ENCODE measurements around the gene SERPINB2. TPM values are rescaled to one million over a fixed set of nuclear protein-coding genes. Genes with fewer than 3 reads are reported as not detected.

SERPINB2 gene, protein sequence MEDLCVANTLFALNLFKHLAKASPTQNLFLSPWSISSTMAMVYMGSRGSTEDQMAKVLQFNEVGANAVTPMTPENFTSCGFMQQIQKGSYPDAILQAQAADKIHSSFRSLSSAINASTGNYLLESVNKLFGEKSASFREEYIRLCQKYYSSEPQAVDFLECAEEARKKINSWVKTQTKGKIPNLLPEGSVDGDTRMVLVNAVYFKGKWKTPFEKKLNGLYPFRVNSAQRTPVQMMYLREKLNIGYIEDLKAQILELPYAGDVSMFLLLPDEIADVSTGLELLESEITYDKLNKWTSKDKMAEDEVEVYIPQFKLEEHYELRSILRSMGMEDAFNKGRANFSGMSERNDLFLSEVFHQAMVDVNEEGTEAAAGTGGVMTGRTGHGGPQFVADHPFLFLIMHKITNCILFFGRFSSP
- not detected in 2 replicates for total RNA-seq
- polyA plus RNA-seq = not detected in 2 replicates

DNA sequence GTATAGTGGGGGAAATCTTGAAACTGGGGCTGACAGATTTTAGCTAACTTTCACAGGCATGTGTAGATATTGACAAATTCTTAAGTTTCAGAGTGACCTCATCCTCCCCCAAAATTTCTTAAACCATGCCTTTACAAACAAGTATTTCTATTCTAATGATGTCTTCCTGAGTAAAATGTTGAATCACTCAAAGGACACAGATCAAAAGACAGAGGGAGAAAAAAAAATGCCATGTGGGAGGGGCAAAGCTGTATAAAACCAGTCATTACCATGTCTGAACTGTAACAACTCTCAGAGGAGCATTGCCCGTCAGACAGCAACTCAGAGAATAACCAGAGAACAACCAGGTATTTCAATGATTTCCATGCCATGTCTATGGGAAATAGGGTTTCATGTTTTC is at the start of gene SERPINB2:
TSS of gene SERPINB2 (plus strand) at position 282 of the 400 bp plus-strand sequence. CDS start 3,740 bp downstream, outside the sequence.
- H3K36me3 ChIP-seq = no peaks in the 10 kb centered on the region
- TF ChIP-seq, protein P1, sequence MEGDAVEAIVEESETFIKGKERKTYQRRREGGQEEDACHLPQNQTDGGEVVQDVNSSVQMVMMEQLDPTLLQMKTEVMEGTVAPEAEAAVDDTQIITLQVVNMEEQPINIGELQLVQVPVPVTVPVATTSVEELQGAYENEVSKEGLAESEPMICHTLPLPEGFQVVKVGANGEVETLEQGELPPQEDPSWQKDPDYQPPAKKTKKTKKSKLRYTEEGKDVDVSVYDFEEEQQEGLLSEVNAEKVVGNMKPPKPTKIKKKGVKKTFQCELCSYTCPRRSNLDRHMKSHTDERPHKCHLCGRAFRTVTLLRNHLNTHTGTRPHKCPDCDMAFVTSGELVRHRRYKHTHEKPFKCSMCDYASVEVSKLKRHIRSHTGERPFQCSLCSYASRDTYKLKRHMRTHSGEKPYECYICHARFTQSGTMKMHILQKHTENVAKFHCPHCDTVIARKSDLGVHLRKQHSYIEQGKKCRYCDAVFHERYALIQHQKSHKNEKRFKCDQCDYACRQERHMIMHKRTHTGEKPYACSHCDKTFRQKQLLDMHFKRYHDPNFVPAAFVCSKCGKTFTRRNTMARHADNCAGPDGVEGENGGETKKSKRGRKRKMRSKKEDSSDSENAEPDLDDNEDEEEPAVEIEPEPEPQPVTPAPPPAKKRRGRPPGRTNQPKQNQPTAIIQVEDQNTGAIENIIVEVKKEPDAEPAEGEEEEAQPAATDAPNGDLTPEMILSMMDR (IDR thresholded peaks at IDR 0.05; ENCODE audit: low read depth, low read length) = no peak
- H3K27me3 ChIP-seq = no peaks in the 10 kb centered on the region
- no peak within 1 kb of the TSS for H3K4me3 ChIP-seq
- peaks cover 4% of the 10 kb centered on the region for H3K4me1 ChIP-seq (ENCODE audit: low read depth)
- H3K27ac ChIP-seq = no peak within 1 kb of the TSS
- DNase-seq (ENCODE audit: low read depth in 1 of 2, low spot score in 1 of 2) = no peak
- no peaks in the 10 kb centered on the region for H3K9me3 ChIP-seq (ENCODE audit: low read depth)

DNA sequence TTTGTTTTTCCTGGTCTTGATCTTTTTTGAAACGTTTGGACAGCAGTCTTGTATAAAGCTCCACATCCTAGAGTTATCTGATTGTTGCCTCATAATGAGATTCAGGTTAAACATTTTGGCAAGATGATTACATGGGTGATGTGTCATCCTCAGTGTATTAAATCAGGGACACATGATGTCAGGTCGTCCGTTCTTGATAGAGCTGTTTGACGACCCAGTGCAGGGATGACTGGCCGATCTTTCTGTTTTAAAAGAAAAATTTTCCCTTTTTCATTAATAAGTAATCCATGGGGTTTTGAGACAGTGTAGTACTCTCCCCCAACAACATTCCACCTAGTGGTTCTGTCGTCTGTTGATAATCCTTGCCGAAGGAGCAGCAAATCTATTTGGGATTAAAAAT is 44.5 kb upstream of the SERPINB2 start:
- H3K27ac ChIP-seq = no peak overlapping the region
- H3K9me3 ChIP-seq (ENCODE audit: low read depth) = no peaks in the 10 kb centered on the region
- H3K4me3 ChIP-seq = no peak overlapping the region
- peaks cover 21% of the 10 kb centered on the region for H3K27me3 ChIP-seq
- H3K4me1 ChIP-seq (ENCODE audit: low read depth) = no peaks in the 10 kb centered on the region
- H3K36me3 ChIP-seq = no peaks in the 10 kb centered on the region
- TF ChIP-seq, protein P1 (IDR thresholded peaks at IDR 0.05; ENCODE audit: low read depth, low read length) = no peak
- no peak for DNase-seq (ENCODE audit: low read depth in 1 of 2, low spot score in 1 of 2)

DNA sequence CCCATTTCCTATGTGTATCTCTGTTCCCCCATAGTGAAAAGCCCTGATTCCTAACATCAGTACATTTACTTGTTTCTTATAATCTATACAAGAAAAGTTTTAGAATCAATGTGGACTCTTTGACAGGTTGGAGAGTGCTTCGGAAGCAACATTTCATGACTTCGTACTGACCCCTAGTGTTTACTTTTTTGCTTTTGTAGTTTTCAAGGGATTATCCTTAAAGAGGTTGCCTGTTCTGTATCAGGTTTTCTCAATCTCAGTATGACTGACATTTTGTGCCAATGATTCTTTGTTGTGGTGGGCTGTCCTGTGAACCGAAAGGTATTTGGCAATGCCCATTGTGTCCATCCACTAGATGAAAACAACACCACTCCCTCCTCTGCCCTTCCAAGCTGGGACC is 43.3 kb upstream of the SERPINB2 start:
- no peak overlapping the region for H3K27ac ChIP-seq
- H3K4me1 ChIP-seq (ENCODE audit: low read depth) = no peaks in the 10 kb centered on the region
- H3K4me3 ChIP-seq = no peak overlapping the region
- TF ChIP-seq, protein P1 (IDR thresholded peaks at IDR 0.05; ENCODE audit: low read depth, low read length) = peak; percentile 46
- H3K36me3 ChIP-seq = no peaks in the 10 kb centered on the region
- DNase-seq (ENCODE audit: low read depth in 1 of 2, low spot score in 1 of 2) = peak; percentile 34 to 46
- no peaks in the 10 kb centered on the region for H3K9me3 ChIP-seq (ENCODE audit: low read depth)
- peaks cover 21% of the 10 kb centered on the region for H3K27me3 ChIP-seq

DNA sequence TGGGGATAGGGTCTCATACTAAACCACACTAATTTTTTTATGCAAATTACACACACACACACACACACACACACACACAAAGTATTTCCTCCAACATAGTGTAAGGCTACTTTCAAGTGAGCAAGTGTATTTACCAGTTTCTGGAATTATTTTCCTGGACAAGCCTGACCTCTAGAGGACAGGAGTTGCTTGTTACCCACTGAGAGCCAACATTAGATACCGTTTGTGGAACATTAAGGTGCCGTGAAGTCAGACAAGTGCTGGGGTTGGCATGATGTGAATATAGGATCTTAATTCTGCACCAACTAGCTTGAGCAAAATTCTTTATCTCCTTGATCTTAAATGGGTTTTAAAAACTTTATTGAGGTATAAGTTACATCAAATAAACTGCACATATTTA is 39.3 kb upstream of the SERPINB2 start:
- TF ChIP-seq, protein P1 (IDR thresholded peaks at IDR 0.05; ENCODE audit: low read depth, low read length) = peak; percentile 73
- no peak overlapping the region for H3K27ac ChIP-seq
- no peak overlapping the region for H3K4me3 ChIP-seq
- no peaks in the 10 kb centered on the region for H3K4me1 ChIP-seq (ENCODE audit: low read depth)
- H3K27me3 ChIP-seq = peaks cover 5% of the 10 kb centered on the region
- no peaks in the 10 kb centered on the region for H3K9me3 ChIP-seq (ENCODE audit: low read depth)
- peak; percentile 62 to 70 for DNase-seq (ENCODE audit: low read depth in 1 of 2, low spot score in 1 of 2)
- no peaks in the 10 kb centered on the region for H3K36me3 ChIP-seq

DNA sequence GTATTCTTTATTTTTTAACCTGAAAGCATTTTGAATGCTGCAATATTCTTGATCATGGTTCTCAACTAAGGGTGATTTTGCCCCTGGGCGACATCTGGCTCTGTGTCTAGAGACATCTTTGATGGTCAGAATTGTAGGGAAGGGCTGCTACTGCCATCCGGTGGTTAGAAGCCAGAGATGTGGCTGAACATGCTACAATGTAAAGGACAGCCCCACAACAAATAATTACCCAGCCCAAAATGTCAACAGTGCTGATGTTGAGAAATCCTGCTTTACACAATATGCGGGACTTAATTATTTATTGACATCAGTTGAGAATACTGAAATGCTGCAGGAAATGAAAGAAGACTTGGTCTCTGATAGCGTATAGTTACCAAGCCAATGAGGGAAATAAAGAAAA is 37.5 kb upstream of the SERPINB2 start:
- Histone ChIP-seq H3K9me3 (ENCODE audit: low read depth) (no peaks in the 10 kb centered on the region), H3K36me3 (no peaks in the 10 kb centered on the region), H3K27me3 (peaks cover 5% of the 10 kb centered on the region), H3K4me1 (ENCODE audit: low read depth) (no peaks in the 10 kb centered on the region), H3K27ac (no peak overlapping the region), H3K4me3 (no peak overlapping the region)
- peak; percentile 34 to 40 for DNase-seq (ENCODE audit: low read depth in 1 of 2, low spot score in 1 of 2)
- TF ChIP-seq, protein P1 (IDR thresholded peaks at IDR 0.05; ENCODE audit: low read depth, low read length) = peak; percentile 49
